Right cardiac atrium (tissue), 5 donors: ENCODE data around the gene RPUSD2. TPM values are rescaled to one million over a fixed set of nuclear protein-coding genes. Genes with fewer than 3 reads are reported as not detected.

Source experiments
- ATAC-seq, 2 donors: fragments of 200-7000 bp; cut with Tn5 transposase; one replicate each; pipeline versions ENCODE4 v1.8.0 to v1.9.1; 2020; ENCODE audit warnings: moderate library complexity in 2 of 2, mild to moderate bottlenecking in 1 of 2
- DNase-seq, 3 donors: peaks; one replicate each; pipeline ENCODE4 v3.0.0-alpha.2; 2020
- H3K27ac ChIP-seq: one replicate; pipeline ENCODE4 v1.5.1; 2013; ENCODE audit warnings: mild to moderate bottlenecking, low read length, control low read depth, moderate library complexity
- H3K27me3 ChIP-seq: one replicate; pipeline ENCODE4 v1.6.1; 2013; ENCODE audit not compliant: control insufficient read depth, insufficient read depth
- H3K4me1 ChIP-seq: one replicate; pipeline ENCODE4 v1.6.1; 2013; ENCODE audit warnings: low read length; ENCODE audit not compliant: control insufficient read depth, insufficient read depth
- H3K4me3 ChIP-seq: one replicate; pipeline ENCODE4 v1.5.1; 2013; ENCODE audit warnings: low read length, control low read depth
- H3K9me3 ChIP-seq: one replicate; pipeline ENCODE4 v1.6.1; 2013; ENCODE audit warnings: low read length; ENCODE audit not compliant: control insufficient read depth
- WGBS: extraction: QIAGEN DNeasy Blood & Tissue Kit; methylation state at CpG from one replicate; pipeline ENCODE4 v1.1.7; 2013; 5-methylcytosine and 5-hydroxymethylcytosine counted together
- intact Hi-C, 4 donors: fragments of 100-400 bp; cut with DNase I; formaldehyde crosslinking; loops; one replicate each; pipeline versions ENCODE4 v1.11.0 to v1.14.0; 2022 to 2023
- polyA plus RNA-seq: library from polyadenylated mRNA; stranded (reverse); fragments of 200-250 nt; gene quantifications from one replicate; pipeline ENCODE4 v1.2.3, GENCODE V29; 2013
- total RNA-seq, 4 donors: library from RNA; stranded (reverse); fragmentation: NEBNext Ultra II Directional; extraction: Animal tissue kit (Norgen Biotek cat#: 25700); gene quantifications; one replicate each; pipeline ENCODE4 v1.2.1, GENCODE V29; 2021
- donor health status: healthy with polysubstance abuse.
- donor health status: DM: no; HTN: yes; CAD: no.
- donor health status: DM: no; HTN: no; CAD: no.
- donor health status: DM: no; HTN: yes; CAD: no; lungs with severe emphysema.
- donor health status: DM: yes; HTN: yes; CAD: no.

The RPUSD2 gene
- total and polyA plus RNA-seq, 5 donors = 7.6 to 9.7 (median 8.5) TPM

- H3K4me3 ChIP-seq = no peak overlapping the region
- H3K4me1 ChIP-seq = no peaks in the 10 kb centered on the region
- ATAC-seq (no peak), DNase-seq (no peak)
- H3K27me3 ChIP-seq = no peaks in the 10 kb centered on the region
- no peaks in the 10 kb centered on the region for H3K9me3 ChIP-seq
- intact Hi-C loops = no loop called here
- no peak overlapping the region for H3K27ac ChIP-seq
Measured at GRCh38 chr15:40618906-40619305, 49.8 kb downstream of the RPUSD2 start.

- intact Hi-C loops = no loop called here
- H3K4me1 ChIP-seq = no peaks in the 10 kb centered on the region
- no peak for ATAC-seq
- no peak overlapping the region for H3K4me3 ChIP-seq
- no peak overlapping the region for H3K27ac ChIP-seq
- H3K27me3 ChIP-seq = no peaks in the 10 kb centered on the region
- DNase-seq = no peak
- H3K9me3 ChIP-seq = no peaks in the 10 kb centered on the region
- 63% methylated on average over 2 of the region's 2 CpGs for WGBS
Measured at GRCh38 chr15:40623361-40623760, 54.3 kb downstream of the RPUSD2 start.

Other genes with a start within 250 kb of the RPUSD2 start
- gene INAFM2, start 245.6 kb upstream of the RPUSD2 start, total RNA-seq = 100 to 1,000 TPM in 1 of 4 donors, 10 to 100 TPM in 3; 72.6 to 115 (median 74.1) TPM
- gene INAFM2, start 245.6 kb upstream of the RPUSD2 start, polyA plus RNA-seq = 47.3 TPM
- gene CCDC9B, start 228.4 kb upstream of the RPUSD2 start, total RNA-seq = 100 to 1,000 TPM in 3 of 4 donors, 10 to 100 TPM in 1; 71.9 to 144 (median 131) TPM
- 99.7 TPM for gene CCDC9B, start 228.4 kb upstream of the RPUSD2 start, polyA plus RNA-seq
- not detected for gene PHGR1, start 218.3 kb upstream of the RPUSD2 start, total RNA-seq
- gene PHGR1, start 218.3 kb upstream of the RPUSD2 start, polyA plus RNA-seq = not detected
- 1 to 10 TPM in 2 of 4 donors, under 1 TPM in 2; 0.85 to 4.6 (median 0.97) TPM for gene DISP2, start 211.1 kb upstream of the RPUSD2 start, total RNA-seq
- 2.4 TPM for gene DISP2, start 211.1 kb upstream of the RPUSD2 start, polyA plus RNA-seq
- gene KNSTRN, start 186.6 kb upstream of the RPUSD2 start, total RNA-seq = 1 to 10 TPM; 8.9 to 10.0 (median 9.3) TPM
- 9.4 TPM for gene KNSTRN, start 186.6 kb upstream of the RPUSD2 start, polyA plus RNA-seq
- 10 to 100 TPM; 60.5 to 85.6 (median 75.4) TPM for gene IVD, start 163.5 kb upstream of the RPUSD2 start, total RNA-seq
- 60.5 TPM for gene IVD, start 163.5 kb upstream of the RPUSD2 start, polyA plus RNA-seq
- gene BAHD1, start 128.3 kb upstream of the RPUSD2 start, total RNA-seq = 10 to 100 TPM; 15.4 to 17.8 (median 16.9) TPM
- gene BAHD1, start 128.3 kb upstream of the RPUSD2 start, polyA plus RNA-seq = 11.6 TPM
- 10 to 100 TPM; 11.5 to 13.9 (median 12.5) TPM for gene CHST14, start 98.3 kb upstream of the RPUSD2 start, total RNA-seq
- 11.6 TPM for gene CHST14, start 98.3 kb upstream of the RPUSD2 start, polyA plus RNA-seq
- gene CCDC32, start 4.3 kb upstream of the RPUSD2 start, total RNA-seq = 10 to 100 TPM; 23.1 to 27.8 (median 24.7) TPM
- gene CCDC32, start 4.3 kb upstream of the RPUSD2 start, polyA plus RNA-seq = 33.7 TPM
- 1 to 10 TPM in 1 of 4 donors, under 1 TPM in 3; 0.39 to 1.6 (median 0.50) TPM for gene KNL1, start 24.9 kb downstream of the RPUSD2 start, total RNA-seq
- gene KNL1, start 24.9 kb downstream of the RPUSD2 start, polyA plus RNA-seq = 0.14 TPM
- gene RAD51, start 125.9 kb downstream of the RPUSD2 start, total RNA-seq = 1 to 10 TPM in 2 of 4 donors, under 1 TPM in 2; 0.20 to 1.4 (median 0.81) TPM
- 0.25 TPM for gene RAD51, start 125.9 kb downstream of the RPUSD2 start, polyA plus RNA-seq
- gene RMDN3, start 186.0 kb downstream of the RPUSD2 start, total RNA-seq = 10 to 100 TPM; 15.4 to 21.0 (median 18.0) TPM
- gene RMDN3, start 186.0 kb downstream of the RPUSD2 start, polyA plus RNA-seq = 17.6 TPM
- gene GCHFR, start 194.8 kb downstream of the RPUSD2 start, total RNA-seq = 10 to 100 TPM in 1 of 4 donors, 1 to 10 TPM in 3; 6.1 to 11.5 (median 7.6) TPM
- 14.9 TPM for gene GCHFR, start 194.8 kb downstream of the RPUSD2 start, polyA plus RNA-seq
- under 1 TPM; 0.17 to 0.41 (median 0.31) TPM for gene C15orf62, start 200.7 kb downstream of the RPUSD2 start, total RNA-seq
- 0.25 TPM for gene C15orf62, start 200.7 kb downstream of the RPUSD2 start, polyA plus RNA-seq
- gene ZFYVE19, start 237.8 kb downstream of the RPUSD2 start, total RNA-seq = 10 to 100 TPM; 14.4 to 25.7 (median 19.3) TPM
- 15.6 TPM for gene ZFYVE19, start 237.8 kb downstream of the RPUSD2 start, polyA plus RNA-seq
- 10 to 100 TPM; 17.1 to 19.6 (median 18.8) TPM for gene DNAJC17, start 238.2 kb downstream of the RPUSD2 start, total RNA-seq
- 30.6 TPM for gene DNAJC17, start 238.2 kb downstream of the RPUSD2 start, polyA plus RNA-seq